ENCODE results near the gene GCA.

GCA gene

GRCh38 chr2:162327806-162328205 is 16.1 kb upstream of the GCA start:
- H3K9me3 ChIP-seq (ENCODE audit: control insufficient read depth, low read length): no peaks in the 10 kb centered on the region
- no peaks in the 10 kb centered on the region for H3K36me3 ChIP-seq (ENCODE audit: control insufficient read depth, insufficient read depth, low read length)
- H3K4me3 ChIP-seq (ENCODE audit: insufficient read depth, low read depth, low read length): no peak overlapping the region
- H3K27me3 ChIP-seq (ENCODE audit: control insufficient read depth, insufficient read depth, low read length, poor library complexity, severe bottlenecking): no peaks in the 10 kb centered on the region
- 95 to 96% methylated on average over 15 of the region's 15 CpGs for WGBS, 2 experiments
- H3K4me1 ChIP-seq (ENCODE audit: control insufficient read depth, insufficient read depth, low read length): no peaks in the 10 kb centered on the region
- H3K27ac ChIP-seq (ENCODE audit: insufficient read depth, low read depth, low read length, poor library complexity, severe bottlenecking): no peak overlapping the region

DNA sequence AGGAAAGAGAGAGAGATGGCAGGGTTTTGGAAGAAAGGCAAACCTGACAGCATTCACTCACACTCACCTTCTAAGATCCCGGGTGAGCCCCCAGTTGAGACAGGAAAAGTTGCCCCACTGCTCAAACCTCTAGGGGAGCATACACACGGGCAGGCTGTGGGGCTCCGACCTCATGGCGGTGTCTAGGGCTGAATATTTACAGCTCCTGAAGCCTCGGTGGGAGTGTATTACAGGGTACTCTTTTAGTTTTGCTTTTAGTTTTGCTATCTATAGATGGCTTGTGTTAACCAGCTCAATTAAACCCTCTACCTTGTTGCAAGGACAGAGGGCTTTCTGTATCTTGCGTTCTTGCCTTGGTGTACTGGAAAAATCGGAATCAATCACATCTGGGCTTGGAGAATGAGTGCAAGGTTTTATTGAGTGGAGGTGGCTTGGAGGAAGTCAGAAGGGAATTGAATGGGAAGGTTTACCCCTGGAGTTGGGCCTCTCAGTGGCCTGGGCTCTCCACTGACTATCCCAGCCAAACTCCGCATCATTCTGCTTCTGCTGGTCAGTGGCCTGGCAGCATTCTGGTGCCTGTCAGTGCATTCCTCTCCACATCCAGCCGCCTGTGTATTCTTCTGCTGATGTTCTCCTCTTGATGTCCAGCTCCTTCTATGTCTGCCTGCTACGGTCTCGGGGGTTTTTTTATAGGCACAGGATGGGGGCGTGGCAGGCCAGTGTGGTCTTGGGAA is 15.3 kb upstream of the GCA start:
- H3K27me3 ChIP-seq (ENCODE audit: control insufficient read depth, insufficient read depth, low read length, poor library complexity, severe bottlenecking): no peaks in the 10 kb centered on the region
- no peaks in the 10 kb centered on the region for H3K9me3 ChIP-seq (ENCODE audit: control insufficient read depth, low read length)
- H3K4me3 ChIP-seq (ENCODE audit: insufficient read depth, low read depth, low read length): no peak overlapping the region
- no peaks in the 10 kb centered on the region for H3K4me1 ChIP-seq (ENCODE audit: control insufficient read depth, insufficient read depth, low read length)
- 94 to 95% methylated on average over 11 to 12 of the region's 12 CpGs for WGBS, 2 experiments
- H3K27ac ChIP-seq (ENCODE audit: insufficient read depth, low read depth, low read length, poor library complexity, severe bottlenecking): no peak overlapping the region
- H3K36me3 ChIP-seq (ENCODE audit: control insufficient read depth, insufficient read depth, low read length): no peaks in the 10 kb centered on the region

- WGBS, 2 experiments: 94% methylated on average over 1 of the region's 1 CpG; no CpG with 5 or more reads in 1 of the 2 experiments
- Histone ChIP-seq H3K4me1 (ENCODE audit: control insufficient read depth, insufficient read depth, low read length) (no peaks in the 10 kb centered on the region), H3K27ac (ENCODE audit: insufficient read depth, low read depth, low read length, poor library complexity, severe bottlenecking) (no peak overlapping the region), H3K9me3 (ENCODE audit: control insufficient read depth, low read length) (no peaks in the 10 kb centered on the region), H3K4me3 (ENCODE audit: insufficient read depth, low read depth, low read length) (no peak overlapping the region), H3K27me3 (ENCODE audit: control insufficient read depth, insufficient read depth, low read length, poor library complexity, severe bottlenecking) (no peaks in the 10 kb centered on the region), H3K36me3 (ENCODE audit: control insufficient read depth, insufficient read depth, low read length) (no peaks in the 10 kb centered on the region)
Observed at GRCh38 chr2:162330881-162331280, 13.1 kb upstream of the GCA start.

DNA sequence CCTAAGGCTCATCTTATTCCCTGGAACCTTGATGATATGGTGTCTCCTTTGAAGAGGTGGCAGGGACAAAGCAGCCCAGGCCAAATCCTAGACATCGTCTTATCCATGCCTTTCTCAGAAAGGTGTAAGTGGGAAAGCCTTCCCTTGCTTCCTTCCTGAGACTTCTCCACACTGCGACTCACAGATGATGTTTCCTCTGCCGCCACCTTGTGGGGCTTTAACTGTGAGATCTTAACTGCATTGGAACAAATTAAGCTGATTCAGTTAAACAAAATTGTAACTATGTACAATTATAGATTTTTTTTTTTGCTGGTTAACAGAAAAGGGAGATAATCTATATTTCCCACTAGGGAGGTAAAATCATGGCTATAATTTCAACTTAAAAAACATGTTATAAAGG is 10.0 kb upstream of the GCA start:
- Histone ChIP-seq H3K4me1 (ENCODE audit: control insufficient read depth, insufficient read depth, low read length) (no peaks in the 10 kb centered on the region), H3K36me3 (ENCODE audit: control insufficient read depth, insufficient read depth, low read length) (no peaks in the 10 kb centered on the region), H3K27ac (ENCODE audit: insufficient read depth, low read depth, low read length, poor library complexity, severe bottlenecking) (no peak overlapping the region), H3K9me3 (ENCODE audit: control insufficient read depth, low read length) (no peaks in the 10 kb centered on the region), H3K4me3 (ENCODE audit: insufficient read depth, low read depth, low read length) (no peak overlapping the region), H3K27me3 (ENCODE audit: control insufficient read depth, insufficient read depth, low read length, poor library complexity, severe bottlenecking) (no peaks in the 10 kb centered on the region)
- 47 to 56% methylated on average over 1 to 3 of the region's 3 CpGs for WGBS, 2 experiments

DNA sequence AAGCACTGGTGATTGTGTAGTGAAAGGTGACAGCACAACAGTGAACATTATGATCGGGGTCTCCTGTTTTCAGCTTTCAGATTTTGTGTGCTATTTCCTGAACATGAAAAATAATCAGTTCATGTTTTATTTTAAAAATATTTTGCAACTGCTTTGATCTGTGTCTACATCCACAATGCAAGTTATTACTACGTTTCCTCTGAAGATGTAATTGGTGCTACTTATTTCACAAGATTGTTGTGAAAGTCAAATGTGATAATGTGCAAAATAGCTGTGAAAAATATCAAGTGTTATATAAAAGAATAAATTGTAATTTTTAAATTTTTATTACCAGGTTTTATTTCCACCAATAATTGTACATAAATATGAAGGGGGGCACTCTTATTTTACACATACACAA is 6.1 kb upstream of the GCA start:
- Histone ChIP-seq H3K9me3 (ENCODE audit: control insufficient read depth, low read length) (no peaks in the 10 kb centered on the region), H3K27me3 (ENCODE audit: control insufficient read depth, insufficient read depth, low read length, poor library complexity, severe bottlenecking) (peaks cover 8% of the 10 kb centered on the region), H3K36me3 (ENCODE audit: control insufficient read depth, insufficient read depth, low read length) (no peaks in the 10 kb centered on the region), H3K27ac (ENCODE audit: insufficient read depth, low read depth, low read length, poor library complexity, severe bottlenecking) (no peak overlapping the region), H3K4me1 (ENCODE audit: control insufficient read depth, insufficient read depth, low read length) (no peaks in the 10 kb centered on the region), H3K4me3 (ENCODE audit: insufficient read depth, low read depth, low read length) (no peak overlapping the region)
- WGBS, 2 experiments: 60 to 68% methylated on average over 1 to 2 of the region's 2 CpGs

- H3K4me3 ChIP-seq (ENCODE audit: insufficient read depth, low read depth, low read length): no peak overlapping the region
- no peak overlapping the region for H3K27ac ChIP-seq (ENCODE audit: insufficient read depth, low read depth, low read length, poor library complexity, severe bottlenecking)
- peaks cover 9% of the 10 kb centered on the region for H3K27me3 ChIP-seq (ENCODE audit: control insufficient read depth, insufficient read depth, low read length, poor library complexity, severe bottlenecking)
- no peaks in the 10 kb centered on the region for H3K4me1 ChIP-seq (ENCODE audit: control insufficient read depth, insufficient read depth, low read length)
- H3K9me3 ChIP-seq (ENCODE audit: control insufficient read depth, low read length): no peaks in the 10 kb centered on the region
- no peaks in the 10 kb centered on the region for H3K36me3 ChIP-seq (ENCODE audit: control insufficient read depth, insufficient read depth, low read length)
Observed at GRCh38 chr2:162340822-162341221, 3.1 kb upstream of the GCA start.

- Histone ChIP-seq H3K9me3 (ENCODE audit: control insufficient read depth, low read length) (no peaks in the 10 kb centered on the region), H3K4me3 (ENCODE audit: insufficient read depth, low read depth, low read length) (no peak overlapping the region), H3K36me3 (ENCODE audit: control insufficient read depth, insufficient read depth, low read length) (no peaks in the 10 kb centered on the region), H3K4me1 (ENCODE audit: control insufficient read depth, insufficient read depth, low read length) (no peaks in the 10 kb centered on the region), H3K27me3 (ENCODE audit: control insufficient read depth, insufficient read depth, low read length, poor library complexity, severe bottlenecking) (peaks cover 9% of the 10 kb centered on the region), H3K27ac (ENCODE audit: insufficient read depth, low read depth, low read length, poor library complexity, severe bottlenecking) (no peak overlapping the region)
- WGBS, 2 experiments: 80 to 92% methylated on average over 3 of the region's 3 CpGs
Observed at GRCh38 chr2:162342321-162342720, 1.6 kb upstream of the GCA start.

DNA sequence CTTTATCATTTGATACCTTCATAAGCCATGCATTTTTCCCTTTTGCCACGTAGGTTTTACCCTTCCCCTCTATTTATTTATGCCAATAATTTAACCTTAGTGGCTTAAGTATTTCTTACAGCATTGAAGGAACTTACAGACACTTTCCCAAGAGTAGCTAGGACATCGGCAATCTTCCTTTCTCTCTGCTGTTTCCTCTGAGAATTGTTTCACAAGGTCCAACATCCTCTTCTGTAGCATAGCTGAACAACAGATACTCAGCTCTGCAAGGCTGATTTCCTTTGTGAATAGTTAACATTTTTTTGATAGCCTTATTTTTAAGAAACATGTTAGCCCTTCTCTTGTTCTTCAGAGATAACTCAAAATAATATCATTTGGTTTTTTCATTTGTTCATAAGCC is 1.1 kb upstream of the GCA start:
- Histone ChIP-seq H3K4me1 (ENCODE audit: control insufficient read depth, insufficient read depth, low read length) (no peaks in the 10 kb centered on the region), H3K27ac (ENCODE audit: insufficient read depth, low read depth, low read length, poor library complexity, severe bottlenecking) (no peak overlapping the region), H3K27me3 (ENCODE audit: control insufficient read depth, insufficient read depth, low read length, poor library complexity, severe bottlenecking) (peaks cover 9% of the 10 kb centered on the region), H3K9me3 (ENCODE audit: control insufficient read depth, low read length) (no peaks in the 10 kb centered on the region), H3K36me3 (ENCODE audit: control insufficient read depth, insufficient read depth, low read length) (no peaks in the 10 kb centered on the region), H3K4me3 (ENCODE audit: insufficient read depth, low read depth, low read length) (no peak overlapping the region)
- 91 to 95% methylated on average over 2 of the region's 2 CpGs for WGBS, 2 experiments

- H3K9me3 ChIP-seq (ENCODE audit: control insufficient read depth, low read length): no peaks in the 10 kb centered on the region
- 65% methylated on average over 4 of the region's 4 CpGs for WGBS, 2 experiments
Observed at GRCh38 chr2:162343492-162343823, 474 bp upstream of the GCA start.

DNA sequence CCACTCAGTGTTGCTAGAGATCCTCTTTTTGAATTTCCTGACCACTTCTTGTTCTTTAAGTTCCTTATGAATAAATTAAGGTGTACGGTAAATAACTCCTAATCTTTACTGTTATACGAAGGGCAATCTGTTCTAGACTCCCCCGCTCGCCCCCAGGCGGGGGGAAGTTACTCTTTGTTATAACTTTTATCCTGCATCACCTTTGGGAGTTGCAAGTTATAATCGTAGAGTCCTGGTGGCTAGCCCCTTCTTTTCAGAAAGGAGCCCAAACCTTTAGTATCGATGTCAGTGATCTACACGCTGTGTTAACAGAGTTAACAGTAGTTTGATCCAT is 652 bp downstream of the GCA start:
- Histone ChIP-seq H3K4me1 (ENCODE audit: control insufficient read depth, insufficient read depth, low read length) (no peaks in the 10 kb centered on the region), H3K9me3 (ENCODE audit: control insufficient read depth, low read length) (no peaks in the 10 kb centered on the region), H3K4me3 (ENCODE audit: insufficient read depth, low read depth, low read length) (peak overlapping the region; percentile 83), H3K36me3 (ENCODE audit: control insufficient read depth, insufficient read depth, low read length) (no peaks in the 10 kb centered on the region), H3K27me3 (ENCODE audit: control insufficient read depth, insufficient read depth, low read length, poor library complexity, severe bottlenecking) (peaks cover 9% of the 10 kb centered on the region), H3K27ac (ENCODE audit: insufficient read depth, low read depth, low read length, poor library complexity, severe bottlenecking) (no peak overlapping the region)
- WGBS, 2 experiments: 0 to 9% methylated on average over 6 to 7 of the region's 8 CpGs

More at GRCh38 chr2:162343492-162343823, 474 bp upstream of the GCA start:
- H3K27me3 ChIP-seq (ENCODE audit: control insufficient read depth, insufficient read depth, low read length, poor library complexity, severe bottlenecking): peaks cover 9% of the 10 kb centered on the region
- H3K4me1 ChIP-seq (ENCODE audit: control insufficient read depth, insufficient read depth, low read length): no peaks in the 10 kb centered on the region
- H3K27ac ChIP-seq (ENCODE audit: insufficient read depth, low read depth, low read length, poor library complexity, severe bottlenecking): no peak overlapping the region
- H3K36me3 ChIP-seq (ENCODE audit: control insufficient read depth, insufficient read depth, low read length): no peaks in the 10 kb centered on the region
- H3K4me3 ChIP-seq (ENCODE audit: insufficient read depth, low read depth, low read length): peak overlapping the region; percentile 83

DNA sequence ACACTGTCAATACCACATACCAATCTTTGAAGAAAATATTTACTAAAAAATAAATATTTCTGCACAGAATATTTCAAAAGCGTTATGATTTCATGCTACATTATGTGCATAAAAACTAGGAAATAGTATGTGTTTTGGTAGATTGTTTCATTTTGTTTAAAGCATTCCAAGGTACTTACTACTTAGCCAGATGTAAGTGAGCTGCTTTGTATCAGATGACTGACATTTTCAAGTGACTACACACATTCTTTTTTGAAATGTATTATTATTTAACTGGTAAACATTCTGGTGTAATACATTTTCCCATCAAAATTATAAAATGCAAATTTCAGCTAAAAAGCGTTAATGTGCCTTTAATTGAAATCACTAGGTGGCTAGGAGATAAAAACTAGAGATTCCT is 21.5 kb downstream of the GCA start:
- H3K36me3 ChIP-seq (ENCODE audit: control insufficient read depth, insufficient read depth, low read length): no peaks in the 10 kb centered on the region
- H3K27ac ChIP-seq (ENCODE audit: insufficient read depth, low read depth, low read length, poor library complexity, severe bottlenecking): no peak overlapping the region
- 100% methylated on average over 1 to 2 of the region's 2 CpGs for WGBS, 2 experiments
- no peaks in the 10 kb centered on the region for H3K27me3 ChIP-seq (ENCODE audit: control insufficient read depth, insufficient read depth, low read length, poor library complexity, severe bottlenecking)
- H3K9me3 ChIP-seq (ENCODE audit: control insufficient read depth, low read length): no peaks in the 10 kb centered on the region
- no peak overlapping the region for H3K4me3 ChIP-seq (ENCODE audit: insufficient read depth, low read depth, low read length)
- H3K4me1 ChIP-seq (ENCODE audit: control insufficient read depth, insufficient read depth, low read length): no peaks in the 10 kb centered on the region
